IMR-90 (cell line): Measurements from ENCODE around the gene PRR23E. TPM values are rescaled to one million over a fixed set of nuclear protein-coding genes. Genes with fewer than 3 reads are reported as not detected.

Source experiments
- ATAC-seq: fragments of 200-7000 bp; cut with Tn5 transposase; 2 replicates; pipeline ENCODE4 v1.9.1; 2020; ENCODE audit warnings: low read depth, mild to moderate bottlenecking, moderate library complexity
- BruUV-seq: library from RNA; stranded (reverse); fragments of 400-500 nt; replicated peaks from 2 replicates; lab custom pipeline; 2021; lab: Mats Ljungman, UMichigan
- CTCF ChIA-PET: fragments of 300-600 bp; formaldehyde crosslinking; extraction: SDS; loops from one replicate; lab custom pipeline; 2021; ENCODE audit warnings: antibody characterized with exemption; lab: Yijun Ruan, JAX
- POLR2A ChIA-PET: fragments of 300-600 bp; sonication (Branson Sonifier 250); formaldehyde crosslinking; loops from one replicate; lab custom pipeline; 2022; ENCODE audit warnings: antibody characterized with exemption; ENCODE audit not compliant: unreplicated experiment; lab: Charles Lee
- DNase-seq: peaks from one replicate; pipeline ENCODE4 v3.0.0; 2013
- H2AFZ ChIP-seq: replicated peaks from 2 replicates; pipeline ENCODE3; 2013; ENCODE audit warnings: low read length, mild to moderate bottlenecking; ENCODE audit not compliant: poor library complexity
- H2AK5ac ChIP-seq: 2 replicates; pipeline ENCODE4 v1.6.1; 2013; ENCODE audit warnings: low read depth, low read length, inconsistent platforms
- H2AK9ac ChIP-seq: replicated peaks from 2 replicates; pipeline ENCODE3; 2013; ENCODE audit warnings: mild to moderate bottlenecking, low read depth, low read length, moderate library complexity; ENCODE audit not compliant: poor library complexity
- H2BK120ac ChIP-seq: 2 replicates; pipeline ENCODE4 v1.6.1; 2013; ENCODE audit warnings: low read depth, low read length, inconsistent platforms
- H2BK15ac ChIP-seq: 3 replicates; pipeline ENCODE4 v1.6.1; 2013; ENCODE audit warnings: low read depth, low read length, inconsistent platforms
- H2BK20ac ChIP-seq: 2 replicates; pipeline ENCODE4 v1.6.1; 2013; ENCODE audit warnings: low read depth, mild to moderate bottlenecking, inconsistent platforms, low read length, moderate library complexity
- H2BK5ac ChIP-seq: 2 replicates; pipeline ENCODE4 v1.6.1; 2013; ENCODE audit warnings: mild to moderate bottlenecking, low read depth, low read length, inconsistent platforms; ENCODE audit not compliant: poor library complexity, severe bottlenecking
- H3K14ac ChIP-seq: replicated peaks from 2 replicates; pipeline ENCODE4 v1.6.1; 2013; ENCODE audit warnings: low read depth, low read length, inconsistent platforms
- H3K18ac ChIP-seq: 2 replicates; pipeline ENCODE4 v1.6.1; 2013; ENCODE audit warnings: low read depth, low read length, control low read depth
- H3K23ac ChIP-seq: 2 replicates; pipeline ENCODE4 v1.6.1; 2013; ENCODE audit warnings: low read depth, low read length, inconsistent platforms
- H3K27ac ChIP-seq: 2 replicates; pipeline ENCODE4 v1.5.1; 2013; ENCODE audit warnings: mild to moderate bottlenecking, control low read depth, low read length; ENCODE audit not compliant: insufficient read depth
- H3K27me3 ChIP-seq: 2 replicates; pipeline ENCODE4 v1.6.1; 2013; ENCODE audit warnings: low read length; ENCODE audit not compliant: control insufficient read depth, insufficient read depth
- H3K36me3 ChIP-seq: 2 replicates; pipeline ENCODE4 v1.6.1; 2013; ENCODE audit warnings: low read length, mixed read lengths; ENCODE audit not compliant: control insufficient read depth, insufficient read depth
- H3K4ac ChIP-seq: 2 replicates; pipeline ENCODE4 v1.6.1; 2013; ENCODE audit warnings: low read depth, low read length, inconsistent platforms
- H3K4me1 ChIP-seq: 2 replicates; pipeline ENCODE4 v1.6.1; 2013; ENCODE audit warnings: low read length, mixed read lengths; ENCODE audit not compliant: control insufficient read depth, insufficient read depth
- H3K4me2 ChIP-seq: 2 replicates; pipeline ENCODE4 v1.6.1; 2013; ENCODE audit warnings: low read depth, mild to moderate bottlenecking, control low read depth, low read length, moderate library complexity
- H3K4me3 ChIP-seq: 2 replicates; pipeline ENCODE4 v1.5.1; 2013; ENCODE audit warnings: low read depth, mild to moderate bottlenecking, control low read depth, low read length, moderate library complexity; ENCODE audit not compliant: insufficient read depth
- H3K56ac ChIP-seq: 2 replicates; pipeline ENCODE4 v1.6.1; 2013; ENCODE audit warnings: low read length, inconsistent platforms; ENCODE audit not compliant: insufficient read depth; ENCODE audit errors: extremely low read depth
- H3K79me1 ChIP-seq, 2 experiments: 2 replicates each; pipeline ENCODE4 v1.6.1; 2013; ENCODE audit warnings: low read length in 2 of 2, inconsistent platforms in 1 of 2, low read depth in 1 of 2
- H3K9ac ChIP-seq: 2 replicates; pipeline ENCODE4 v1.6.1; 2013; ENCODE audit warnings: low read depth, low read length, control low read depth
- H3K9me1 ChIP-seq: 2 replicates; pipeline ENCODE4 v1.6.1; 2013; ENCODE audit warnings: low read length, inconsistent platforms; ENCODE audit not compliant: insufficient read depth
- H3K9me3 ChIP-seq: 2 replicates; pipeline ENCODE4 v1.6.1; 2013; ENCODE audit warnings: low read length; ENCODE audit not compliant: control insufficient read depth, insufficient read depth
- H4K20me1 ChIP-seq: 2 replicates; pipeline ENCODE4 v1.6.1; 2013; ENCODE audit warnings: low read length, inconsistent platforms; ENCODE audit not compliant: insufficient read depth
- H4K5ac ChIP-seq: 2 replicates; pipeline ENCODE4 v1.6.1; 2013; ENCODE audit warnings: mild to moderate bottlenecking, low read depth, low read length, control low read depth
- H4K8ac ChIP-seq, 2 experiments: 2 replicates each; pipeline ENCODE4 v1.6.1; 2013; ENCODE audit warnings: low read depth in 2 of 2, low read length in 2 of 2, control low read depth in 1 of 2, inconsistent platforms in 1 of 2
- H4K91ac ChIP-seq: 2 replicates; pipeline ENCODE4 v1.6.1; 2013; ENCODE audit warnings: low read depth, low read length, inconsistent platforms; ENCODE audit not compliant: insufficient read depth
- CHD1 ChIP-seq: IDR thresholded peaks from 2 replicates; pipeline ENCODE4 v1.6.1; 2012; ENCODE audit warnings: low read depth, low read length, improper control_type of control experiment
- FOS ChIP-seq: fragments of 150-350 bp; IDR thresholded peaks from 2 replicates; pipeline ENCODE4 v1.6.1; 2016; ENCODE audit warnings: low read depth, low read length
- MAFK ChIP-seq: IDR thresholded peaks from 2 replicates; pipeline ENCODE4 v1.6.1; 2012; ENCODE audit warnings: low read depth, low read length, improper control_type of control experiment
- MXI1 ChIP-seq: IDR thresholded peaks from 2 replicates; pipeline ENCODE4 v1.6.1; 2012; ENCODE audit warnings: low read depth, mild to moderate bottlenecking, low read length, moderate library complexity, borderline replicate concordance
- NFE2L2 ChIP-seq: fragments of 150-350 bp; IDR thresholded peaks from 2 replicates; pipeline ENCODE4 v1.6.1; 2016; ENCODE audit warnings: low read depth, mild to moderate bottlenecking, low read length
- POLR2A ChIP-seq: IDR thresholded peaks from 2 replicates; pipeline ENCODE4 v1.6.1; 2012; ENCODE audit warnings: mild to moderate bottlenecking, low read depth, low read length
- RAD21 ChIP-seq: IDR thresholded peaks from 2 replicates; pipeline ENCODE4 v1.6.1; 2012; ENCODE audit warnings: low read length, improper control_type of control experiment
- WGBS, 2 experiments: methylation state at CpG; one replicate each; pipeline versions ENCODE4 v1.1.5 to v1.1.7; 2013; ENCODE audit warnings: missing lambda C conversion rate in 2 of 2; ENCODE audit not compliant: insufficient read length in 1 of 2; ENCODE audit errors: extremely low coverage in 2 of 2; 5-methylcytosine and 5-hydroxymethylcytosine counted together
- dilution Hi-C: fragments of 300-500 bp; cut with HindIII; formaldehyde crosslinking; loops from one replicate; pipeline ENCODE4 v1.14.3; 2018; ENCODE audit warnings: low sequenced_read_pairs; ENCODE audit not compliant: unreplicated experiment
- in situ Hi-C: fragments of 300-500 bp; cut with MboI; formaldehyde crosslinking; loops from 3 replicates; pipeline ENCODE4 v1.14.3; 2019; ENCODE audit warnings: low sequenced_read_pairs, inconsistent platforms, mixed read lengths
- intact Hi-C: fragments of 100-400 bp; cut with micrococcal nuclease; formaldehyde crosslinking; loops from 2 replicates; pipeline ENCODE4 v1.10.0; 2022
- polyA plus RNA-seq, 3 experiments: library from polyadenylated mRNA; depleted of rRNA; stranded (reverse); fragments of >200 nt; gene quantifications; 2 replicates each; pipeline ENCODE4 v1.2.3, GENCODE V29; 2012; ENCODE audit warnings: low replicate concordance in 1 of 3
- total RNA-seq: library from RNA; depleted of rRNA; stranded (reverse); fragments of >200 nt; gene quantifications from 2 replicates; pipeline ENCODE4 v1.2.3, GENCODE V29; 2012
- TF ChIP-seq, protein P1 (sequence below): fragments of 150-350 bp; IDR thresholded peaks from 2 replicates; pipeline ENCODE4 v1.6.1; 2017; ENCODE audit warnings: mild to moderate bottlenecking, antibody characterized with exemption, low read length, low read depth

Gene PRR23E
- total and polyA plus RNA-seq, 2 of the 4 experiments (the other 2 are of a cell fraction) = not detected

GRCh38 chr3:127224118-127224517 lies 31.2 kb downstream of the PRR23E start:
- TF ChIP-seq, protein P1, sequence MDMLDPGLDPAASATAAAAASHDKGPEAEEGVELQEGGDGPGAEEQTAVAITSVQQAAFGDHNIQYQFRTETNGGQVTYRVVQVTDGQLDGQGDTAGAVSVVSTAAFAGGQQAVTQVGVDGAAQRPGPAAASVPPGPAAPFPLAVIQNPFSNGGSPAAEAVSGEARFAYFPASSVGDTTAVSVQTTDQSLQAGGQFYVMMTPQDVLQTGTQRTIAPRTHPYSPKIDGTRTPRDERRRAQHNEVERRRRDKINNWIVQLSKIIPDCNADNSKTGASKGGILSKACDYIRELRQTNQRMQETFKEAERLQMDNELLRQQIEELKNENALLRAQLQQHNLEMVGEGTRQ = no peak
- no peak for TF ChIP-seq FOS
- TF ChIP-seq POLR2A = no peak
- no peak for TF ChIP-seq MAFK
- no peak for TF ChIP-seq NFE2L2
- no peak for TF ChIP-seq RAD21
- TF ChIP-seq CHD1 = no peak
- no peak for TF ChIP-seq MXI1
- Histone ChIP-seq H3K36me3 (no peaks in the 10 kb centered on the region), H3K79me1 (no peaks in the 10 kb centered on the region), H3K4me3 (no peak overlapping the region), H3K4me1 (no peaks in the 10 kb centered on the region), H2AK9ac (no peak overlapping the region), H2BK120ac (no peak overlapping the region), H2BK5ac (no peak overlapping the region), H4K20me1 (no peaks in the 10 kb centered on the region), H3K14ac (no peak overlapping the region), H2BK20ac (no peak overlapping the region), H3K4ac (no peak overlapping the region), H3K18ac (no peak overlapping the region), H3K9me1 (no peaks in the 10 kb centered on the region), H3K27me3 (peaks cover 10% of the 10 kb centered on the region), H2AK5ac (no peak overlapping the region), H3K23ac (no peak overlapping the region), H4K91ac (no peak overlapping the region), H2BK15ac (no peak overlapping the region), H3K9me3 (no peaks in the 10 kb centered on the region), H3K9ac (no peak overlapping the region), H3K56ac (no peak overlapping the region), H4K5ac (no peak overlapping the region), H2AFZ (no peak overlapping the region), H4K8ac (no peak overlapping the region), H3K4me2 (no peak overlapping the region), H3K27ac (no peak overlapping the region)
- intact Hi-C loops (no loop called here), in situ Hi-C loops (no loop called here), dilution Hi-C loops (no loop called here)
- no peak for ATAC-seq
- no peak for DNase-seq
- ChIA-PET CTCF (no interaction called here), POLR2A (no interaction called here)
- 47% methylated on average over 3 of the region's 8 CpGs; no CpG with 5 or more reads in 1 of the 2 experiments for WGBS, 2 experiments
- BruUV-seq = no TSS peak
